HEK293T (cell line): ENCODE results near the gene RIBC1.

Experiments used
- ARNT ChIP-seq: fragments of 450-650 bp; IDR thresholded peaks from 2 replicates; pipeline ENCODE4 v1.6.1; 2017; ENCODE audit warnings: mild to moderate bottlenecking
- BHLHE40 ChIP-seq: fragments of 450-650 bp; IDR thresholded peaks from 2 replicates; pipeline ENCODE4 v1.6.1; 2016; ENCODE audit warnings: mild to moderate bottlenecking, moderate library complexity, borderline replicate concordance
- CTBP1 ChIP-seq: fragments of 450-650 bp; IDR thresholded peaks from 2 replicates; pipeline ENCODE4 v1.6.1; 2016; ENCODE audit warnings: borderline replicate concordance
- ELF4 ChIP-seq: fragments of 450-650 bp; IDR thresholded peaks from 2 replicates; pipeline ENCODE4 v1.6.1; 2017; ENCODE audit warnings: antibody characterized with exemption
- FOXM1 ChIP-seq: fragments of 450-650 bp; IDR thresholded peaks from 2 replicates; pipeline ENCODE4 v1.6.1; 2017; ENCODE audit warnings: mild to moderate bottlenecking, borderline replicate concordance
- L3MBTL2 ChIP-seq: fragments of 450-650 bp; conservative IDR thresholded peaks from 2 replicates; pipeline ENCODE4 v1.6.1; 2016; ENCODE audit warnings: mild to moderate bottlenecking
- NFRKB ChIP-seq: fragments of 450-650 bp; IDR thresholded peaks from 2 replicates; pipeline ENCODE4 v1.6.1; 2016; ENCODE audit warnings: mild to moderate bottlenecking, moderate library complexity
- PKNOX1 ChIP-seq: fragments of 450-650 bp; IDR thresholded peaks from 2 replicates; pipeline ENCODE4 v1.6.1; 2016
- SP1 ChIP-seq: fragments of 450-650 bp; IDR thresholded peaks from 2 replicates; pipeline ENCODE4 v1.6.1; 2017
- SUZ12 ChIP-seq: fragments of 450-650 bp; IDR thresholded peaks from 2 replicates; pipeline ENCODE4 v1.6.1; 2016; ENCODE audit warnings: mild to moderate bottlenecking
- TARDBP ChIP-seq: fragments of 450-650 bp; IDR thresholded peaks from 2 replicates; pipeline ENCODE4 v1.6.1; 2016
- ZNF384 ChIP-seq: fragments of 450-650 bp; IDR thresholded peaks from 2 replicates; pipeline ENCODE4 v1.6.1; 2016

DNA sequence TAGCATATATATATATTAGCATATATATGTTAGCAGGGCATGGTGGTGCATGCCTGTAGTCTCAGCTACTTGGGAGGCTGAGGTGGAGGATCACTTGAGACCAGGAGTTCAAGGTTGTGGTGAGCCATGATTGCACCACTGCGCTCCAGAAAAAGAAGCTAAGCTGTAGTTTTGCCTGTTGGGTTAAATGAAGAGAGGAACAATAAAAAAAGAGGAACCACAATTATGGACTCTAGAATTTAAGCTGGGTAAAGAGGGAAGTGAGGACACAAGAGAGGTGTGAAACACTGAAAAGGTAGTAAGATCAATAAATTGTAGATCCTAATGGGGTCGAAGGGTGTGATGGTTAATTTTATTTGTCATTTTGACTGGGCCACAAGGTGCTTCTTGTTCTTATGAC, 52.0 kb downstream of the RIBC1 start:
- TF ChIP-seq SP1 (no peak), FOXM1 (no peak), ELF4 (no peak), ZNF384 (no peak), BHLHE40 (no peak), ARNT (no peak), TARDBP (no peak), L3MBTL2 (no peak), PKNOX1 (no peak), SUZ12 (no peak), NFRKB (no peak), CTBP1 (no peak)
